ENCODE results near the gene VN1R5.

The VN1R5 gene

DNA sequence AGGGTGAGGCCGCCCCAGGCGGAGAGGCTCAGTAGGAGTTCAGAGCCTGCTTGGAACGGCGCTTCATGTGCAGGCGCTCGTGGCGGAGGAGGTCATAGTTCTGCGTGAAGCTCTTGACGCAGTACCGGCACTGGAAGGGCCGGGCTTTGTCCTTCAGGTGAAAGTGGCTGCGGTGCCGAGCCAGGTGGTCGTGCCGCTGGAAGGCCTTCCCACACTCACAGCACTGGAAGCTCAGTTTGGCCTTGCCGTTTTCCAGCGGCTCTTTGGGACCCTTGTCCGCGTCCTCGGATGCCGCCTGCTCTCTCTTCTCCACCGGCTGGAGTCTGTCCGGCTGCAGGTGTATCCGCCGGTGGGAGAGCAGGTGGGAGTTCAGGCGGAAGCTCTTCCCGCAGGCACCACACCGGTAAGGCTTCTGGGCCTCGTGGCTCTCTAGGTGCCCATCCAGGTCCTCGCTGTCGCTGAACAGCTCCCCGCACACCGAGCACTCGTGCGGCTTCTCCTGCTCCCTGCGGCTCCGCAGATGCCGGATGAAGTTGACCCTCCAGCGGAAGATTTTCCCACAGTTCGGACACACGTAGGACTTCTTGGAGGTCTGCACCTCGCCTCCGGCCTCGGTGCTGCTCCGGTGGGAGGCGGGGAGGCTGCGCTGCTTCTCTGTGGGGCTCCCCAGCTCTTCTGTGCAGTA is 44.8 kb downstream of the VN1R5 start:
- no peak for DNase-seq (ENCODE audit: low read depth in 2 of 2)

DNA sequence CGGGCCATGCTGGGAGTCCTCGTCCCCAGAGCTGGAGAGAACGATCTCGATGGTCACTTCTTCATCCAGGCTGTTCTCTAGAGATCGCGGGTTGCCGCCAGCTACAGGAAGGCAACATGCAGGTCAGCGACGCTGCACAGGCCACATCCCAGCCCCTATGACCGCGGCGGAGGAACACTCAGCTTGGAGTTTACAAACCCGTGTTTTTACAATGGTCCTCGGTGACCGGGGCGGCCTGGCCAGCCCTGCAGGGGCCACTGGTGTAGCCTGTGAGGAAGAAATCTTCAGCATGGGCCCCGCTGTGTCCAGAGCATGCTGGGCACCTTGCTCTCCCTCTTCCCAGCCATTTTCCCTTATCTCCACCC is 45.3 kb downstream of the VN1R5 start:
- DNase-seq (ENCODE audit: low read depth in 2 of 2) = no peak

GRCh38 chr1:247303216-247303615 is 47.3 kb downstream of the VN1R5 start:
- no peak for DNase-seq (ENCODE audit: low read depth in 2 of 2)

DNA sequence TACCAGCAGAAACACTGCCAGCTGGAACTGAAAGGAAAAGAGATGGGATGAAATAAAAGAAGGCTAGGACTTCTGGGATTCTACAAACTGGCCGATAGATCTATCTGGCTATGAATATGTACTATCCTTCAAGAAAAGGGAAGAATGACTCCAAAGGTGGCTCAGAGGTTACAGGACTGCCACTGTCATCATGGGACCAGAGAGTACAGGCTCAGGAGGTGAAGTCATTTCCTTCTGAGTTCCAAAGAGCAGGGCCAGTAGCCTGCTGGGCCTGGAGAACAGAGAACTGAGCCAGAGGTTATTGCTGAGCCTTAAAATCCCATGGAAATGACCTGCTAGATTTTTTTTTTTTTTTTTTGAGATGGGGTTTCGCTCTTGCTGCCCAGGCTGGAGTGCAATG is 48.2 kb downstream of the VN1R5 start:
- DNase-seq (ENCODE audit: low read depth in 2 of 2) = no peak

Measured in stimulated activated CD8-positive, alpha-beta memory T cell treated with anti-CD3 and anti-CD28 coated beads, Interleukin-2, amount 100 ng/mL, for 48 hours (primary cell).